GM19468 (cell line): ENCODE data around the gene BCORL1.

Experiments
- ATAC-seq: cut with Tn5 transposase; IDR thresholded peaks from one replicate; pipeline ENCODE4 v1.9.1; 2021; ENCODE audit warnings: mild to moderate bottlenecking, moderate library complexity, moderate number of reproducible peaks; ENCODE audit not compliant: unreplicated experiment; ENCODE audit errors: extremely low read depth

Gene BCORL1

DNA sequence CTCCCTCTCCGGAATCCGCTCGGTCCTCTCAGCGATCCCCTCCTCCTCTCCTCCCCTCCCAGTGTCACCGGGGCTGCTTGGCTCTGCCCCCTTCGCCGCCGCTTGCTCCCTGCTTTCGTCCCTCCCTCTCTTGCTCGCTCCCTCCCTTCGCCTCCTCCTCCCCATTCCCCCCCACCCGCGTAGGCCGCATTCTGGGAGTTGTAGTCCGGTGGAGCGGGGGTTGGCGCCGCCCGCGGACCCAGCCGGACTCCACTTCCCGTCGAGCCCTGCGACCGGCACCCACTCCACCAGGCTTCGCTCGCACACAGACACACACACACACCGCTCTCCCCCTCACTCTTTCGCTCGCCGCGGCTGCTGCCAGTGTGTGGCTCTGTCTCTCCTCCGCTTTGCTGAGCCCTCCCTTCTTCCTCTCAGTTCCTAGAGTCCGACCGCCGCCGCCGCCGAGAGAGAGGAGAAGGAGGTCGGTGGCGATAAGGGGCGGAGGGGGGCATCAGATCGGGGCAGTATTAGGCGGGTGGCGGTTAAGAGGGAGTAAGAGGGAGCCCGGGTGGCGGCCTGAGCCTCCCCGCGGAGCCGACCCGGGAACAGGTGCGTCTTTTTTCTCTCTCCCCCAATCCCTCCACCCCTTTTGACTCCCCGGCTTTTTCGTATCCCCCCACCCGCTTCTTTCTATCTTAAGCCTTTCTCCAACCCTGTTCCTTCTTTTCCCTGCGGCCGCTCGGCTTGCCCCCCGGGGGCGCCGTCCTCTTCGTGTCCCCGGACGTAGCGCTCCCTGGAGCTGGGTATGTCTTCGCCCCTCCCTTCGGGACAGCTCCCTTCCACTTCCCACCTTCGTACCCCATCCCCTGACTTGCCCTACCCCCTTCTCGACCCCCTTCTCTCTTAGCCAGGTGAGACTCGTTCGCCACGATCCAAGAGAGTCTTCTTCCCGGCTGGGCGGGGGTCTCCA, at the start of gene BCORL1:
TSS of gene BCORL1 (plus strand) at position 336 of the 952 bp plus-strand sequence. CDS start 22,597 bp downstream, outside the sequence.
- ATAC-seq, result peak; percentile 94

DNA sequence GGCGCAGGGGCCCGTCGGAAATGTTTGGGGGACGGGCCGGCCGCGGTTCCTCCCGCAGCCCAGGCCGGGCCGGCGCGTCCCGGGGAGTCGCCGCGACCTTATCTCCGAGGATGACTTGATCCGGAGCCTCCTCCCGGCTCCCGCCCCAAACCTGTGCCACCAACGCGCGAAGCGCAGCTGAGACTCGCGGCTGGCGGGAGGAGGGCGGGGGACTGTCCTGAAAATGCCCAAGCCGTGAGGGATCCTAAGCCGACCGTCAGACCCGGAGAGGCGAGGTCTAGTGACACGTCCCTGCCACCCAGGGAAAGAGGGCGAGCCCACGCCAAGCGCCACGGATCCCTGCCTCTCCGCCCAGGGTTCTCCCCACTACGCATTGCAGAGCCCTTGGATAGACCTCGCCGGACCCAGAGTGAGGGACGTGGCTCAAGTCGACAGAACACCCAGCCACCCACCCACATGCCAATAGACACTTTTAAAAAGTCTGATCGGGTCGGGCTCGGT, 49.6 kb upstream of the BCORL1 start:
- no peak for ATAC-seq

GRCh38 chrX:129933700-129934099, 48.7 kb upstream of the BCORL1 start:
- no peak for ATAC-seq

- no peak for ATAC-seq
Measured at GRCh38 chrX:129934461-129934860, 48.0 kb upstream of the BCORL1 start.

GRCh38 chrX:129934952-129935351, 47.5 kb upstream of the BCORL1 start:
- no peak for ATAC-seq

DNA sequence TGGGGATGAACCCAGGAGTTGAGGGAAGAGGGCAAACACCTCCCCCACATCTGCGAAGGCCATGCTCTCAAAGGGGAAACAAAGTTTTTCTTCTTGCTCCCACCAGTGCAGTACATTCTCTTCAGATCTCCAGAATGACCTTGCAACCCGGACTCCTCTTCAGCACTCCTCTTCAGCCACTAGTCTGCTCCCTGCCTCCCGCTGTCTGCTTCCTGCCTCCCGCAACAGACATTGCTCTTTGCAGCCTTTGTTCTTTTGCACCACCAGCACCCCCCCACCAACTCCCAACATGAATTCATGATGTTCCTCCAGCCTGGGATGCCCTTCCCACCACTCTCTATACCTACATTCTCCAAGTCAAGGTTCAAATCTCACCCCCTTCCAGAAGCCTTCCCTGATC, 44.4 kb upstream of the BCORL1 start:
- ATAC-seq, result no peak

GRCh38 chrX:129939986-129940385, 42.4 kb upstream of the BCORL1 start:
- ATAC-seq, result no peak

DNA sequence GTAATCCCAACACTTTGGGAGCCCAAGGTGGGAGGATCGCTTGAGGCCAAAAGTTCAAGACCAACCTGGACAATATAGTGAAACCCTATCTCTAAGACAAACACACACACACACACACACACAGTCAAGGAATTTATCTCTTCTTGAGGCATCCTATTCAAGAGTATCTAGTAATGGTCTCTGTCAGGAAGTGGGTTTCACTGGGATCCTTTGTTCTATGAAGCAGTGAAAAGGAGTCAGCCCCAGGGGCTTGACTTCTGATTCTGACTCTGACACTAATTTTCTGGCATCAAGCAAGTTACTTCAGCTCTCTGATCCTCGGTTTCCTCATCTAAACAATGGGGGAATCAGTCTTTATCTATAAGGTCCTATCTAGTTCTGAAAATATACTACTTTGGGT, 41.7 kb upstream of the BCORL1 start:
- ATAC-seq, result no peak

- ATAC-seq, result no peak
Measured at GRCh38 chrX:129945131-129945530, 37.3 kb upstream of the BCORL1 start.

DNA sequence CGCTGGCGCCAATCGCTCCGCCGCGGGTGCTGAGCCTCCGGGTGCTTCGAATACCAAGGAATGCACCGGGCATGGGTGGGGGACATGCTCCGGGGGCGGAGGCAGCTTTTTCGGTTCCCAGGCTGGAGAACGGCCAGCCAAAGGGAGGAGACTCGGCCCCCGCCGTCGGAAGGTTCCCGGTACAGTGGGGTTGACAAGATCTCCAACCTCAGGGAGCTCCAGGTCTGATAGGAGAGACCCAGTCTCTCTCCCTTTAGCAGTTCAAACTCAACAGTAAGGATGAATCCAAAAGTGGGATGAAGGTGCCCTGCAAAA, 29.1 kb upstream of the BCORL1 start:
- no peak for ATAC-seq

DNA sequence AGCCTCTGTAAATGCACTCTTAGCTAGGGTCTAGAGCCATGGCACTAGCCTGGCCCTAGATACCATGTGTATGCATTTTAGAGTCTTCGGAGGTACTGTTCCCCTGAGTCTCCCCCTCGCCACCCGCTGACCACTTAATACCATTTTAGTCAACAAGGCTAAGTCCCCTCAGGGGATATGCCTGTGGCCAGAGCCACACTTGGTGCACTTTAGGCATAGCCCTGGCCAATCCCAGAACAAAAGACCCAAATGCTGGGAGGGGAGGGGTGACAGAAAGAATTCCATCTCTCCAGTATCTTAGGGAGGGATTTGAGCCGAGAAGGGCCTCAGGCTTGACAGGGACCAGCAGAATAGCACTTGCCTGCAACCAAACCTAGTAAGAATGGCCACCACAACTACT, 28.6 kb upstream of the BCORL1 start:
- no peak for ATAC-seq

- ATAC-seq, result no peak
Measured at GRCh38 chrX:129954804-129955203, 27.6 kb upstream of the BCORL1 start.

DNA sequence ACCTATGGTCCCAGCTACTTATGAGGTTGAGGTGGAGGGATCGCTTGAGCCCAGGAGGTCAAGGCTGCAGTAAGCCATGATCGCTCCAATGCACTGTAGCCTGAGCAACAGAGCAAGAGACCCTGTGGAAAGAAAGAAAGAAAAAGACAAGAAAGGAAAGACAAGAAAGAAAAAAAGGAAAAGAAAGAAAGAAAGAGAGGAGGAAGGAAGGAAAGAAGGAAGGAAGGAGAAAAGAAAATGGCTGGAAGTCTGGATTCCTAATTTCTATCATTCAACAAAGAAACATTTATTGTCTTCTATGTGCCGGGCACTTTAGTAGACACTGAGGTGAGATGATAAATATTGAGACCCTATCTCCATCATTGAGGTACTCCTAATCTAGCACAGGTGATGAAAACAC, 26.8 kb upstream of the BCORL1 start:
- no peak for ATAC-seq

DNA sequence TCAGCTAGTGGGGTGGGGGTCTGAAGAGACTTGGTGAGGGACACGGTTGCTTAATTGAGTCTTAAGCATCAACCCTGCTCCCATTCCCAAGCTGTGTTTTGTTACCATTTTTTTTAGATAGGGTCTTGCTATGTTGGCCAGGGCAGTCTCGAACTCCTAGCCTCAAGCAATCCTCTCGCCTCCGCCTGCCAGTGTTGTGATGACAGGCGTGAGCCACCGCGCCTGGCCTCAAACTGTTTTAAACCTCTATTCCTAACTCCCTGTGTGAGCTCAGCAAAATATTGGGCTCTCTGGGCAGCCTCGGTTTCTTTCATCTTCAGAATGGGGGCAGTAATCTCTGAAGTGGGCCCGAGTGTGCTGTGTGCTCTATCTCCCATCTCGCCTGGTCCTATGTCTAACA, 26.3 kb upstream of the BCORL1 start:
- no peak for ATAC-seq

- no peak for ATAC-seq
Measured at GRCh38 chrX:129956765-129957164, 25.7 kb upstream of the BCORL1 start.

DNA sequence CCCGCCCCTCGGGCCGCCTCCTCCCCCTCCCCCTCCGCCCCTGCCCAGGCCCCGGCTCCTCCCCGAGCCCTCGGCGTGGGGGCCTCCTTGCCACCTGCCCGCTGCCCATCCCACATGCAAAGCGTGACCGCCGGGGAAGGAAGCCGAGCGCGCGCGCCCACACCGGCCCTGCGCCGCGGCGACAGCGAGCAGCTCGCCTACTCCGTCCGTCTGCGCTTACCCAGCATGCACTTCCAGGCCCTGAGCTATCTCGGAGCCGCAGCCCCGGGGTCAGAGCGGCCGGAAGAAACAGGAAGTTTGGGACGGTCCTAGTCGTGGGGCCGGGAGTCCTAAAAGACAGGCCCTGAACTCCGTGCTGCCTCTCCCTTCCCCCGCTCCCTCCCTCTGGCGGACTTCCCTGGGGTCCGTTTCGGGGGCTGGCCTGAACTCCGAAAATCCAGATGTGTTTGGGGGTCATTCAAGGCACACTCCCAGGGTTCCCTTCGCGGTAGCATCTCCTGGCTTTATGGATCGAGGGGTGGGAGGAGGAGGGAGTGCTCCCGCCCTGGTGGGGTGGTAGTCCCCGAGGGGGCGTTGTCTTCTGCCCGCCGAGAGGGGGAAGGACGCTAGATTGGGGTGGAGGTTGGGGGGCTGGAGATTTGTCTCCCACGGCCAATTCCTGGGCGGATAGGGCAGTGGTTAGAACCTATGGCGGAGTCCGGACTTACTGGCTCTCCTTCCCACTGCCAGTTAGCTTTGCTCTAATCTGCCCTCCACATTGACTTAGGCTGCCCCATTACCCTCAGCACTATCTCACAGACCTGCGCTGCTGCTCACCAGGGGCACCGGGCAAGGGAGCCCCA, 25.0 kb upstream of the BCORL1 start:
- ATAC-seq, result peak; percentile 78

DNA sequence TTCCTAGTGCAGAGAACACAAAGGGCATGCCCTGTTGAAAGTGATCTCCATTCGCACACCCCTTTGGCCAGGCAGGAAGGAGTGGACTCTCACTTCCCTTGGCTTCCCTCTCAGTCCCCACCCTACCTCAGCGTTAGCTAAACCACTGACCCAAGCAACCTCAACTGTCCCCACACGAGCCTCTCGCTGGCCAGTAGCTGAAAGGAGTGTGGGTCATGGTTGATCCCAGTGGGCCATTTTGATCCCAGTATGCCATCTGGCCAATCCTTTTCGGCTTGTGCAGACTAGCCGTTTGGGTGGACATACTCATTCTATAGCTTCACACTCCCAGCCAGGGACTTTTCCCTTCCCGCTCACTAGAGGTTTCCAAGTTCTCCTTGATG, 24.4 kb upstream of the BCORL1 start:
- ATAC-seq, result no peak

GRCh38 chrX:129958814-129959492, 23.5 kb upstream of the BCORL1 start:
- no peak for ATAC-seq

DNA sequence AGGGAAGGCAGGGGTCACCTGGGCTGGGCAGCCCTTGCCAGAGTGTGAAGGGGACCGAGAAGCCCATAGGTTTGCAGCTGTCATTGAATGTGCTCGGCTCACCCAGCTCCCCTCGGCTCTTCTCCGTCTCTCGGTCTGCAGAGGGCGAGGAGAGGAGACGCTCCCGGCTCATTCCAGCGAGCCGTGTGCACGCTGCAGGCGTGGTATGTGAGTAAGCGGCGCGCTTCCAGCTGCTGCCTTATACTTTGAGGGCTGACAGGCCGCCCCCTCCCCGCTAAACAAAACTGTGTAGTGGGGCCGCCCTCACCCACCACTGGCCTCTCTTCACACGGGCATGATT, 23.0 kb upstream of the BCORL1 start:
- no peak for ATAC-seq

DNA sequence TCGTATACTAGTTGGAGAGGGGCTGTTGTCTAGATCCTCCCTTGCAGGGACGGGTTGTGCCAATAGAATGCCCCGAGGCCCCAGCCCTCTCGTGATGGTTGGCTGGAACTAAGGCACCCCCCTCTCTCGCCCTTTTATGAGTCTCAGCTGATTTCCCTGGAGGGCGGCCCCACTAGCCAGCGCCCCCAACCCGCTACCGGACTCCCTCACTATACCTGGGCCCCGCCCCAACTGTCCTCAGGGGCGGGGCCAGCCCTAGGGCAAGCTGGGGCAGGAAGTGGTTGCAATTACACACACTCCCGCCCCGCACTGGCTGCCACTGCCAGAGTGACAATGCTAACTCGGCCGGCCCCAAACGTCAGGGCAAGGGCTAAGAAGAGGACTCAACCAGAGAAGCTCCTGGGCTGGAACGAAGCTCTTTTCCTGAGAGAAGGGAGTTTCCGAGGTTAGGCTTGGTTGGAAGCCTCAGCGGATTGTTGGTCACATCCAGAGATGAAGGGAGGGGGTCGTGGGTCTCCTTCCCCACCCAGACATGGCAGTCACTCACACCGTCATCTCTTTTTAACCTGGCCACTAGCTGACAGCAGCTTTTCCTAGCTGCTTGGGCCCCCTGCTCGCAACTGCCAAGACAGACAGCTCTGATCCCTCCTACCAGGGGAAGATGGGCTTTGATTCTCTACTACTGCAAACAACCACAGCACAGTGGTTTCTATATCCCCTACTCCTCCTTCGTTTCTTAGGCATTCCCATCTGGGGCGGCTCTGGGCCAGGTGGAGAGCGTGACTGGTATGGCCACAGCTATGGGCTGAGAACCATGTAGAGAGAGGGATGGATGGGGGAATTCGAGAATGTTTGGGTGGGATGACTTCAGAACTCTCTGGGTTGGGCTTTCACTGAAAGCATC, 21.0 kb upstream of the BCORL1 start:
- peak; percentile 62 for ATAC-seq
